A549 (cell line): ENCODE measurements around the gene INTS15. TPM values are rescaled to one million over a fixed set of nuclear protein-coding genes. Genes with fewer than 3 reads are reported as not detected.

Source experiments
- ATAC-seq, 2 experiments: fragments of 200-7000 bp in 1 of 2; fragments of >200 bp in 1 of 2; cut with Nextera tagmentation in 1 of 2; cut with Tn5 transposase in 1 of 2; 3 replicates each; pipeline versions ENCODE4 v1.8.0 to v1.9.1; 2018 to 2020; ENCODE audit warnings: mild to moderate bottlenecking in 1 of 2, moderate library complexity in 1 of 2
- CTCF ChIA-PET: fragments of 300-600 bp; sonication (Branson Sonifier 250); formaldehyde crosslinking; extraction: SDS; loops from one replicate; lab custom pipeline; 2021; ENCODE audit warnings: antibody characterized with exemption, inconsistent platforms; lab: Yijun Ruan, JAX
- POLR2A ChIA-PET: fragments of 350-600 bp; formaldehyde crosslinking; extraction: SDS; loops from one replicate; lab custom pipeline; 2021; ENCODE audit warnings: antibody characterized with exemption, inconsistent platforms; lab: Yijun Ruan, JAX
- DNase-seq, 2 experiments: peaks; one replicate each; pipeline versions ENCODE4 v3.0.0 to v3.0.0-alpha.2; 2011 to 2016; ENCODE audit warnings: low read depth in 1 of 2, low spot score in 1 of 2
- FAIRE-seq: peaks from 2 replicates; lab custom pipeline; 2011; peaks lifted over from hg19 to GRCh38; lab: Jason Lieb, UNC
- H3K27ac ChIP-seq, 2 experiments: fragments of >200 bp; sonication (Bioruptor Twin); formaldehyde crosslinking; 3 replicates each; pipeline ENCODE4 v1.5.1; 2016 to 2017
- H3K4me1 ChIP-seq: fragments of >200 bp; sonication (Bioruptor Twin); formaldehyde crosslinking; 3 replicates; pipeline ENCODE4 v1.6.1; 2016
- H3K4me2 ChIP-seq: fragments of >200 bp; sonication (Bioruptor Twin); formaldehyde crosslinking; 3 replicates; pipeline ENCODE4 v1.6.1; 2016
- H3K4me3 ChIP-seq: fragments of >200 bp; sonication (Bioruptor Twin); formaldehyde crosslinking; 3 replicates; pipeline ENCODE4 v1.5.1; 2016
- H3K9me3 ChIP-seq: fragments of >200 bp; sonication (Bioruptor Twin); formaldehyde crosslinking; 3 replicates; pipeline ENCODE4 v1.6.1; 2016
- BCL3 ChIP-seq: fragments of >200 bp; sonication (Bioruptor Twin); formaldehyde crosslinking; IDR thresholded peaks from 3 replicates; pipeline ENCODE4 v1.6.1; 2016
- CEBPB ChIP-seq, 2 experiments: fragments of >200 bp in 1 of 2; sonication (Bioruptor Twin) in 1 of 2; formaldehyde crosslinking in 1 of 2; IDR thresholded peaks; 2 replicates each; pipeline ENCODE4 v1.6.1; 2012 to 2016
- CHD4 ChIP-seq: fragments of 200-600 bp; sonication (generic); IDR thresholded peaks from 2 replicates; pipeline ENCODE4 v1.6.1; 2016; ENCODE audit warnings: antibody characterized with exemption, mild to moderate bottlenecking, borderline replicate concordance
- CTCF ChIP-seq: fragments of >200 bp; sonication (Bioruptor Twin); formaldehyde crosslinking; IDR thresholded peaks from 3 replicates; pipeline ENCODE4 v1.5.1; 2016
- EHF ChIP-seq: fragments of 250-450 bp; sonication (Bioruptor Pico); IDR thresholded peaks from 2 replicates; pipeline ENCODE4 v1.5.0; 2020; ENCODE audit warnings: mild to moderate bottlenecking
- ELK1 ChIP-seq: fragments of 150-350 bp; IDR thresholded peaks from 2 replicates; pipeline ENCODE4 v1.6.1; 2014; ENCODE audit warnings: low read depth, mild to moderate bottlenecking, low read length
- MAFK ChIP-seq: fragments of 450-650 bp; IDR thresholded peaks from 2 replicates; pipeline ENCODE4 v1.6.1; 2014; ENCODE audit not compliant: partially characterized antibody
- NFE2L2 ChIP-seq: fragments of 150-350 bp; conservative IDR thresholded peaks from 2 replicates; pipeline ENCODE4 v1.6.1; 2014; ENCODE audit warnings: low read length
- RAD21 ChIP-seq, 2 experiments: fragments of >200 bp in 1 of 2; sonication (Bioruptor Twin) in 1 of 2; formaldehyde crosslinking in 1 of 2; IDR thresholded peaks in 1 of 2; conservative IDR thresholded peaks in 1 of 2; 2 replicates in 1 of 2; 3 replicates in 1 of 2; pipeline ENCODE4 v1.6.1; 2012 to 2018; ENCODE audit warnings: inconsistent platforms in 1 of 2
- SMC3 ChIP-seq: fragments of >200 bp; sonication (Bioruptor Twin); formaldehyde crosslinking; IDR thresholded peaks from 3 replicates; pipeline ENCODE4 v1.6.1; 2018; ENCODE audit warnings: inconsistent platforms
- TFCP2L1 ChIP-seq: fragments of 250-450 bp; sonication (Bioruptor Pico); IDR thresholded peaks from 2 replicates; pipeline ENCODE4 v1.5.0; 2021; ENCODE audit warnings: mild to moderate bottlenecking
- USF2 ChIP-seq: fragments of 450-650 bp; IDR thresholded peaks from 2 replicates; pipeline ENCODE4 v1.6.1; 2014; ENCODE audit warnings: antibody characterized with exemption
- ZNF302 ChIP-seq: fragments of 250-450 bp; sonication (Bioruptor Pico); IDR thresholded peaks from 2 replicates; pipeline ENCODE4 v1.9.0; 2021; ENCODE audit warnings: inconsistent platforms, mild to moderate bottlenecking, moderate library complexity
- WGBS: methylation state at CpG from one replicate; pipeline ENCODE4 v1.1.6; 2017; ENCODE audit errors: missing lambda C conversion rate; 5-methylcytosine and 5-hydroxymethylcytosine counted together
- polyA plus RNA-seq, 4 experiments: library from polyadenylated mRNA; depleted of rRNA in 3 of 4; stranded (reverse); fragments of >200 nt; fragmentation: RNase III in 1 of 4; extraction: RNeasy Plus Mini Kit Qiagen cat#74134 plus additional on column Dnase treatment in 1 of 4; gene quantifications; 2 replicates in 3 of 4; 3 replicates in 1 of 4; pipeline ENCODE4 v1.2.3, GENCODE V29; 2011 to 2017

The INTS15 gene
- polyA plus RNA-seq, 2 of the 4 experiments (the other 2 are of a cell fraction) = 14.7 to 23.4 TPM

GRCh38 chr7:6621195-6622133 lies 31.6 kb downstream of the INTS15 start:
- Histone ChIP-seq H3K9me3 (no peaks in the 10 kb centered on the region), H3K27ac (no peak overlapping the region), H3K4me3 (no peak overlapping the region), H3K4me2 (no peak overlapping the region), H3K4me1 (no peaks in the 10 kb centered on the region)
- ATAC-seq (no peak), DNase-seq (no peak), FAIRE-seq (no peak)
- TF ChIP-seq SMC3 (no peak), CTCF (no peak), CHD4 (no peak), ELK1 (no peak), NFE2L2 (no peak), CEBPB (IDR thresholded peaks at IDR 0.05) (no peak), USF2 (no peak), RAD21 (conservative IDR thresholded peaks at IDR 0.05 in 1 of 2, IDR thresholded peaks at IDR 0.05 in 1 of 2) (no peak), MAFK (no peak), TFCP2L1 (CRISPR knock-in tag) (no peak)
- 82% methylated on average over 20 of the region's 20 CpGs for WGBS
- ChIA-PET CTCF (interaction anchor here (1.5 kb wide), 1 partner anchor 12 kb away, joined by 4 read pairs; no protein-coding TSS in a partner anchor), POLR2A (no interaction called here)

GRCh38 chr7:6622134-6622710 lies 32.4 kb downstream of the INTS15 start:
- CTCF ChIA-PET = no interaction called here

GRCh38 chr7:6623589-6624245 lies 33.9 kb downstream of the INTS15 start:
- Histone ChIP-seq H3K4me2 (no peak overlapping the region), H3K4me1 (no peaks in the 10 kb centered on the region), H3K4me3 (no peak overlapping the region), H3K27ac (no peak overlapping the region), H3K9me3 (no peaks in the 10 kb centered on the region)
- FAIRE-seq (no peak), DNase-seq (no peak), ATAC-seq (peak; percentile 9 to 32; a peak in 3 of 6 replicates)
- TF ChIP-seq ZNF302 (CRISPR knock-in tag) = no peak
- no peak for TF ChIP-seq EHF (CRISPR knock-in tag)
- CTCF ChIA-PET = interaction anchor here (1.0 kb wide), 1 partner anchor 35 kb away, joined by 3 read pairs; no protein-coding TSS in a partner anchor
- 46% methylated on average over 9 of the region's 15 CpGs for WGBS
- POLR2A ChIA-PET = no interaction called here

More at GRCh38 chr7:6622134-6622710, 32.4 kb downstream of the INTS15 start:
- TF ChIP-seq BCL3 = no peak
- TF ChIP-seq, all 56 proteins: peak for 0
- POLR2A ChIA-PET = no interaction called here
- no peaks in the 10 kb centered on the region for H3K9me3 ChIP-seq
- FAIRE-seq = no peak
- 94% methylated on average over 56 of the region's 67 CpGs for WGBS
- H3K4me1 ChIP-seq = no peaks in the 10 kb centered on the region
- ATAC-seq = no peak
- H3K27ac ChIP-seq = no peak overlapping the region
- no peak overlapping the region for H3K4me3 ChIP-seq
- H3K4me2 ChIP-seq = no peak overlapping the region
- no peak for DNase-seq
